Nephron (organoid): ENCODE results near the gene PCNX2.

Experiments
- H3K27ac Mint-ChIP-seq, 3 experiments: 2 replicates each; pipeline ENCODE4 v1.8.0; 2020; ENCODE audit warnings: mixed read lengths in 3 of 3, mild to moderate bottlenecking in 2 of 3, moderate library complexity in 1 of 3
- H3K27me3 Mint-ChIP-seq: 2 replicates; pipeline ENCODE4 v1.8.0; 2021; ENCODE audit warnings: low read depth, mild to moderate bottlenecking, moderate library complexity, mixed read lengths
- H3K36me3 Mint-ChIP-seq: 2 replicates; pipeline ENCODE4 v1.8.0; 2020; ENCODE audit warnings: low read depth, mixed read lengths
- H3K4me1 Mint-ChIP-seq: 2 replicates; pipeline ENCODE4 v1.8.0; 2020; ENCODE audit warnings: mixed read lengths
- H3K4me3 Mint-ChIP-seq, 3 experiments: 2 replicates each; pipeline ENCODE4 v1.8.0; 2020; ENCODE audit warnings: mild to moderate bottlenecking in 3 of 3, mixed read lengths in 3 of 3, moderate library complexity in 2 of 3
- H3K9me3 Mint-ChIP-seq: 2 replicates; pipeline ENCODE4 v1.8.0; 2020; ENCODE audit warnings: mixed read lengths
- TF ChIP-seq, protein P1 (sequence below), 3 experiments: fragments of 200-600 bp; sonication (generic); IDR thresholded peaks; one replicate each; pipeline ENCODE4 v1.5.0; 2021; ENCODE audit warnings: antibody characterized with exemption in 3 of 3; ENCODE audit not compliant: unreplicated experiment in 3 of 3

Gene PCNX2

DNA sequence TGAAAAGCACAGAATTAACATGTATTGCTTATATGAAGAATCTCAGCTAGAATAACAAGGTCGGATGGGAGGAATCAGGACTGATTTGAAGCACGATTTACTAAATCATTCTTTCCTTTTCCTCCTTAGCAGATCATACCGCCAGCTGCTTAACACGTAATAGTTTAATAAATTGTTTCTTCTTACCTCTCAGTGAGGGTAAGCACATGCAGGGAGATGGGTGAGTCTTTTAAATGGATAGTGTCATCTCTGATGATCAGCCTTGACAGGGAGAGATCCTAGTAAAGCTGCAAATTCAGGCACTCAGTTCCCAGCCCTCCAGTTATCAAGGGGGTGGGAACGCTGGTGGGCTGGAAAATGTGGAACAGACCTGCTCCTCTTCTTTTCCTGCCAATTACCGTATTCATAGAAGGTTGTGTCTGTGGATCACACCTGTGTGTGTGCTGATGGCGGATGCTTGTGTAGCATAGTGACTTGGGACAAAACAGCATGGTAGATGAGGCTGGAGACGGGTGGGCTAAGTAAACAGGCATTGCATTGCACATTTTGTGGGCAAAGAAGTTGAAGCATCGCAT lies 314.5 kb downstream of the PCNX2 start:
- no peak overlapping the region for H3K27ac Mint-ChIP-seq
- peaks cover 6% of the 10 kb centered on the region for H3K27me3 Mint-ChIP-seq
- peaks cover 45% of the 10 kb centered on the region for H3K36me3 Mint-ChIP-seq
- H3K4me3 Mint-ChIP-seq: no peak overlapping the region
- peaks cover 29% of the 10 kb centered on the region for H3K4me1 Mint-ChIP-seq
- TF ChIP-seq, protein P1, sequence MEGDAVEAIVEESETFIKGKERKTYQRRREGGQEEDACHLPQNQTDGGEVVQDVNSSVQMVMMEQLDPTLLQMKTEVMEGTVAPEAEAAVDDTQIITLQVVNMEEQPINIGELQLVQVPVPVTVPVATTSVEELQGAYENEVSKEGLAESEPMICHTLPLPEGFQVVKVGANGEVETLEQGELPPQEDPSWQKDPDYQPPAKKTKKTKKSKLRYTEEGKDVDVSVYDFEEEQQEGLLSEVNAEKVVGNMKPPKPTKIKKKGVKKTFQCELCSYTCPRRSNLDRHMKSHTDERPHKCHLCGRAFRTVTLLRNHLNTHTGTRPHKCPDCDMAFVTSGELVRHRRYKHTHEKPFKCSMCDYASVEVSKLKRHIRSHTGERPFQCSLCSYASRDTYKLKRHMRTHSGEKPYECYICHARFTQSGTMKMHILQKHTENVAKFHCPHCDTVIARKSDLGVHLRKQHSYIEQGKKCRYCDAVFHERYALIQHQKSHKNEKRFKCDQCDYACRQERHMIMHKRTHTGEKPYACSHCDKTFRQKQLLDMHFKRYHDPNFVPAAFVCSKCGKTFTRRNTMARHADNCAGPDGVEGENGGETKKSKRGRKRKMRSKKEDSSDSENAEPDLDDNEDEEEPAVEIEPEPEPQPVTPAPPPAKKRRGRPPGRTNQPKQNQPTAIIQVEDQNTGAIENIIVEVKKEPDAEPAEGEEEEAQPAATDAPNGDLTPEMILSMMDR (IDR thresholded peaks at IDR 0.05; ENCODE audit: unreplicated experiment in 3 of 3): no peak
- no peaks in the 10 kb centered on the region for H3K9me3 Mint-ChIP-seq

DNA sequence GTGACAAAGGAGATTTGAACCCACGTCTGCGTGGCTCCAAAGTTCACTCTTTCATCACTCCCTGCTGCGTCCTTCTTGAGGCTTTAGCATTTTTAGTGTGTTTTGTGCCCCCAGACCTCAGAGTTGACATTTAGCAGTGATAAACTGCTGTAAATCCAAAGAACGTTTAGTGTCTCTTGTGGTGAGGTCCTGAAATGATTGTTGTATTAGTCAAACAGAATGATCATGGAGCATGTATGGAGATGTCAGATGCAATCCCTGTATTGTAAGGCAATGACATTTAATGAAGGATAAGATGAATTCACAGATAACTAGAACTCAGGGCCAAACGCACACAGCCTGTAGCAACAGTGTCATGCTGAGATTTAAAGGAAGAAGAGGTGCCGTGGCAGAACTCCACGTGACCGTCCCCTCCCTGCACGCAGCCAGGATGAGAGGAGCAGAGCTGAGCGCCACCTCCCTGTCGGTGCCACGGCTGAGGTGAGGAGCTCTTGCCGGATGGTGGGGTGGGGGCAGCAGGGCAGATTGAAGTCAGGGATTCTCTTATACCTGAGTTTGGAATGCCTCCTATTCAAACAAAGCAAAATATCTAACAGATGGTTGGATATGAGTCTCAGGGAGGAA lies 315.1 kb downstream of the PCNX2 start:
- Mint-ChIP-seq H3K27ac (no peak overlapping the region), H3K4me1 (peaks cover 29% of the 10 kb centered on the region), H3K36me3 (peaks cover 49% of the 10 kb centered on the region), H3K27me3 (peaks cover 6% of the 10 kb centered on the region), H3K9me3 (no peaks in the 10 kb centered on the region), H3K4me3 (no peak overlapping the region)
- TF ChIP-seq, protein P1 (IDR thresholded peaks at IDR 0.05; ENCODE audit: unreplicated experiment in 3 of 3): no peak

GRCh38 chr1:232979558-232979957 lies 316.0 kb downstream of the PCNX2 start:
- no peak overlapping the region for H3K4me3 Mint-ChIP-seq

DNA sequence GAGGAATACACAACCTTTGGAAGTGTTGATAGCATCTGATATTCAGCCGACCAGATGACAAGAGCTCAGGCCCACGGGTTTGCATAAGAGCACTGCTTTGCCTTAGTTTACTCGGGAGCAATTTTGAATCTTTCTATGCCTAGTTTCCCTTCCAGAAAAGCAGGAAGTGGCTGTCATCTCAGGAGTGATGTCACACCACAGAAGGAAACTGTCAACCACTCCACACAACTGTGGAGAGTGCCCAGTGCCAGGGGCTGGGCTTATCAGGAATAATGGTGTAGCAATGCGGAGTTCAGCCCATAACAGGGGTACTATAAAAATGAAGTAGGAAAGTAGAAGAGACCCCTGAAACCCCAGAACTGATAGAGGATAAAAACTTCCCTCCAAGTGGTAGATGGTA lies 316.7 kb downstream of the PCNX2 start:
- TF ChIP-seq, protein P1 (IDR thresholded peaks at IDR 0.05; ENCODE audit: unreplicated experiment in 3 of 3): no peak
- H3K4me3 Mint-ChIP-seq: no peak overlapping the region
- peaks cover 13% of the 10 kb centered on the region for H3K9me3 Mint-ChIP-seq
- H3K27ac Mint-ChIP-seq: peak overlapping the region in 2 of 3 experiments; percentile 39 to 53
- H3K4me1 Mint-ChIP-seq: peaks cover 27% of the 10 kb centered on the region
- peaks cover 6% of the 10 kb centered on the region for H3K27me3 Mint-ChIP-seq
- peaks cover 59% of the 10 kb centered on the region for H3K36me3 Mint-ChIP-seq

More at GRCh38 chr1:232979558-232979957, 316.0 kb downstream of the PCNX2 start:
- Mint-ChIP-seq H3K9me3 (peaks cover 7% of the 10 kb centered on the region), H3K27ac (no peak overlapping the region), H3K36me3 (peaks cover 53% of the 10 kb centered on the region), H3K4me1 (peaks cover 29% of the 10 kb centered on the region), H3K27me3 (peaks cover 6% of the 10 kb centered on the region)
- TF ChIP-seq, protein P1 (IDR thresholded peaks at IDR 0.05; ENCODE audit: unreplicated experiment in 3 of 3): no peak

GRCh38 chr1:232978091-232978634 lies 317.4 kb downstream of the PCNX2 start:
- peaks cover 19% of the 10 kb centered on the region for H3K9me3 Mint-ChIP-seq
- no peak overlapping the region for H3K4me3 Mint-ChIP-seq

More at GRCh38 chr1:232978091-232978634, 317.4 kb downstream of the PCNX2 start:
- Mint-ChIP-seq H3K4me1 (peaks cover 24% of the 10 kb centered on the region), H3K36me3 (peaks cover 63% of the 10 kb centered on the region), H3K27me3 (peaks cover 6% of the 10 kb centered on the region), H3K27ac (peak overlapping the region; percentile 21 to 67 (median 53))
- TF ChIP-seq, protein P1 (IDR thresholded peaks at IDR 0.05; ENCODE audit: unreplicated experiment in 3 of 3): no peak
